ENCODE results near the gene EFHC1. TPM values are rescaled to one million over a fixed set of nuclear protein-coding genes. Genes with fewer than 3 reads are reported as not detected.
"Not testable (repeated sequence)": the region's sequence is repeated elsewhere in the genome, so short reads cannot be mapped to it uniquely, and the experiment has no call there.

Gene EFHC1
- polyA plus RNA-seq, 1 donor (not counting 4 experiments of a cell fraction or from before 2014, with no cell fraction given) = 20.5 TPM

DNA sequence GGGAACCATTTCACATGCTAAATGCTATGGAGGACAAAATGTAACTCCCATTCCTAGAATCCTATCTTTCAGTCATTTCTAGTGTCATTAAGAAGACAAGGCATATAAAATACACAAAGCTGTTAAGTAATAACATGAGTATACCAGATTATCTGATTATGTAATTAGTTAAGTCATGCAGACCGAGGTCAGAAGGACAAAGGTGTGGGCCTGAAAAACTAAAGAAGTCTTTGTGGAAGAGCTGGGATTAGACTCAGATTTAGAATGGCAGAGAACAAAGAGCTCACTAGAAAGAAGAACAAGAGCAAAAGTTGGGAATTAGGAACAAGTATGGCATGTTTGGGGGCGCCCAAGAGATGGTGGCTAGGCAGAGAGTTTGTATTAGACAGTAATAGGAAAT lies 37.0 kb downstream of the EFHC1 start:
- H3K9me3 ChIP-seq (ENCODE audit: control insufficient read depth, low read depth, low read length) = no peaks in the 10 kb centered on the region
- TF ChIP-seq EZH2 (IDR thresholded peaks at IDR 0.05; ENCODE audit: low read length) = no peak
- TF ChIP-seq, protein P1, sequence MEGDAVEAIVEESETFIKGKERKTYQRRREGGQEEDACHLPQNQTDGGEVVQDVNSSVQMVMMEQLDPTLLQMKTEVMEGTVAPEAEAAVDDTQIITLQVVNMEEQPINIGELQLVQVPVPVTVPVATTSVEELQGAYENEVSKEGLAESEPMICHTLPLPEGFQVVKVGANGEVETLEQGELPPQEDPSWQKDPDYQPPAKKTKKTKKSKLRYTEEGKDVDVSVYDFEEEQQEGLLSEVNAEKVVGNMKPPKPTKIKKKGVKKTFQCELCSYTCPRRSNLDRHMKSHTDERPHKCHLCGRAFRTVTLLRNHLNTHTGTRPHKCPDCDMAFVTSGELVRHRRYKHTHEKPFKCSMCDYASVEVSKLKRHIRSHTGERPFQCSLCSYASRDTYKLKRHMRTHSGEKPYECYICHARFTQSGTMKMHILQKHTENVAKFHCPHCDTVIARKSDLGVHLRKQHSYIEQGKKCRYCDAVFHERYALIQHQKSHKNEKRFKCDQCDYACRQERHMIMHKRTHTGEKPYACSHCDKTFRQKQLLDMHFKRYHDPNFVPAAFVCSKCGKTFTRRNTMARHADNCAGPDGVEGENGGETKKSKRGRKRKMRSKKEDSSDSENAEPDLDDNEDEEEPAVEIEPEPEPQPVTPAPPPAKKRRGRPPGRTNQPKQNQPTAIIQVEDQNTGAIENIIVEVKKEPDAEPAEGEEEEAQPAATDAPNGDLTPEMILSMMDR (optimal IDR thresholded peaks at IDR 0.05 in 1 of 3, IDR thresholded peaks at IDR 0.05 in 1 of 3, conservative IDR thresholded peaks at IDR 0.05 in 1 of 3; ENCODE audit: extremely low read depth in 1 of 3, insufficient read depth in 2 of 3, low read length in 3 of 3) = no peak
- no peaks in the 10 kb centered on the region for H3K79me2 ChIP-seq (ENCODE audit: control insufficient read depth, insufficient read depth, low read length)
- no peak overlapping the region for H3K27ac ChIP-seq (ENCODE audit: control insufficient read depth, insufficient read depth, low read length)
- FAIRE-seq (no peak), DNase-seq (ENCODE audit: low read depth, low spot score) (no peak)
- no peaks in the 10 kb centered on the region for H3K27me3 ChIP-seq (ENCODE audit: control insufficient read depth, extremely low read depth, insufficient read depth, low read length)
- H3K9me1 ChIP-seq (ENCODE audit: control insufficient read depth, extremely low read depth, insufficient read depth, low read length) = no peaks in the 10 kb centered on the region
- H3K36me3 ChIP-seq (ENCODE audit: control insufficient read depth in 2 of 2, extremely low read depth in 1 of 2, insufficient read depth in 2 of 2, low read length in 2 of 2) = no peaks in the 10 kb centered on the region
- no peak overlapping the region for H3K9ac ChIP-seq (ENCODE audit: control insufficient read depth, extremely low read depth, insufficient read depth, low read length)
- no peak overlapping the region for H3K4me2 ChIP-seq (ENCODE audit: control insufficient read depth, extremely low read depth, insufficient read depth, low read depth, low read length)
- dilution Hi-C loops (cut with MboI; ENCODE audit: extremely low pct_ligation_motif_present, low sequenced_read_pairs) = no loop called here
- no peaks in the 10 kb centered on the region for H4K20me1 ChIP-seq (ENCODE audit: control insufficient read depth, extremely low read depth, insufficient read depth, low read length)
- no peak overlapping the region for H2AFZ ChIP-seq (ENCODE audit: control insufficient read depth, low read length)
- peaks cover 13% of the 10 kb centered on the region for H3K4me1 ChIP-seq (ENCODE audit: control insufficient read depth, extremely low read depth, insufficient read depth, low read length)
- no peak overlapping the region for H3K4me3 ChIP-seq (ENCODE audit: control insufficient read depth in 2 of 3, extremely low read depth in 1 of 3, insufficient read depth in 2 of 3, low read depth in 1 of 3, low read length in 3 of 3)

DNA sequence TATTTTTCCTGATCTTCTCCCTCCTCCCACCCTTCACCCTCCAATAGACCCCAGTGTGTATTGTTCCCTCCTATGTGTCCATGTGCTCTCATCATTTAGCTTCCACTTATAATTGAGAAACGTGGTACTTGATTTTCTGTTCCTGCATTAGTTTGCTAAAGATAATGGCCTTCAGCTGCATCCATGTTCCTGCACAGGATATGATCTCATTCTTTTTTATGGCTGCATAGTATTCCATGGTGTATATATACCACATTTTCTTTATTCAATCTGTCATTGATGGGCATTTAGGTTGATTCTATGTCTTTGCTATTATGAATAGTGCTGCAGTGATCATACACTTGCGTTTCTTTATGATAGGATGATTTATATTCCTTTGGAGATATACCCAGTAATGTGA lies 41.1 kb downstream of the EFHC1 start:
- H3K4me2 ChIP-seq (ENCODE audit: control insufficient read depth, extremely low read depth, insufficient read depth, low read depth, low read length); H3K79me2 ChIP-seq (ENCODE audit: control insufficient read depth, insufficient read depth, low read length); H3K27ac ChIP-seq (ENCODE audit: control insufficient read depth, insufficient read depth, low read length); dilution Hi-C loops (cut with MboI; ENCODE audit: extremely low pct_ligation_motif_present, low sequenced_read_pairs); DNase-seq (ENCODE audit: low read depth, low spot score); H3K4me3 ChIP-seq (ENCODE audit: control insufficient read depth in 2 of 3, extremely low read depth in 1 of 3, insufficient read depth in 2 of 3, low read depth in 1 of 3, low read length in 3 of 3); FAIRE-seq; H3K9me3 ChIP-seq (ENCODE audit: control insufficient read depth, low read depth, low read length); H3K27me3 ChIP-seq (ENCODE audit: control insufficient read depth, extremely low read depth, insufficient read depth, low read length); H3K9me1 ChIP-seq (ENCODE audit: control insufficient read depth, extremely low read depth, insufficient read depth, low read length); H3K9ac ChIP-seq (ENCODE audit: control insufficient read depth, extremely low read depth, insufficient read depth, low read length); H4K20me1 ChIP-seq (ENCODE audit: control insufficient read depth, extremely low read depth, insufficient read depth, low read length); H3K36me3 ChIP-seq (ENCODE audit: control insufficient read depth in 2 of 2, extremely low read depth in 1 of 2, insufficient read depth in 2 of 2, low read length in 2 of 2); H2AFZ ChIP-seq (ENCODE audit: control insufficient read depth, low read length); H3K4me1 ChIP-seq (ENCODE audit: control insufficient read depth, extremely low read depth, insufficient read depth, low read length): not testable (repeated sequence)

DNA sequence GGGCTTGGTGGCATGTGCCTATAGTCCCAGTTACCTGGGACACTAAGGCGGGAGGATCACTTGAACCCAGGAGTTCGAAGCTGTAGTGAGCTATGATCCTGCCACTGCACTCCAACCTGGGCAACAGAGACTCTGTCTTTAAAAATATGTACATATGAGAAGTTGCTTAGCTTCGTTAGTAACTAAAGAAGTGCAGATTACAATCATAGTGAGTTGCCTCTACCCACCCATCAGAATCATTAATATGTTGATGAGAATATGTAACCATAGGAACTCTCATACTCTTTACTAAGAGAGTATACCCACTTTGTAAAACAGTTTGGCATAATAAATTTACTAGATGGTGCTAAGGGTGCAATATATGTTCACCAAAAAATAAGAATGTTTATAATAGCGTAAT lies 54.0 kb downstream of the EFHC1 start:
- Histone ChIP-seq H3K4me2 (ENCODE audit: control insufficient read depth, extremely low read depth, insufficient read depth, low read depth, low read length) (no peak overlapping the region), H3K4me3 (ENCODE audit: control insufficient read depth in 2 of 3, extremely low read depth in 1 of 3, insufficient read depth in 2 of 3, low read depth in 1 of 3, low read length in 3 of 3) (no peak overlapping the region), H3K9me3 (ENCODE audit: control insufficient read depth, low read depth, low read length) (no peaks in the 10 kb centered on the region), H3K4me1 (ENCODE audit: control insufficient read depth, extremely low read depth, insufficient read depth, low read length) (no peaks in the 10 kb centered on the region), H3K36me3 (ENCODE audit: control insufficient read depth in 2 of 2, extremely low read depth in 1 of 2, insufficient read depth in 2 of 2, low read length in 2 of 2) (no peaks in the 10 kb centered on the region), H3K79me2 (ENCODE audit: control insufficient read depth, insufficient read depth, low read length) (no peaks in the 10 kb centered on the region), H3K9ac (ENCODE audit: control insufficient read depth, extremely low read depth, insufficient read depth, low read length) (no peak overlapping the region), H2AFZ (ENCODE audit: control insufficient read depth, low read length) (no peak overlapping the region), H4K20me1 (ENCODE audit: control insufficient read depth, extremely low read depth, insufficient read depth, low read length) (no peaks in the 10 kb centered on the region), H3K27me3 (ENCODE audit: control insufficient read depth, extremely low read depth, insufficient read depth, low read length) (no peaks in the 10 kb centered on the region), H3K27ac (ENCODE audit: control insufficient read depth, insufficient read depth, low read length) (no peak overlapping the region), H3K9me1 (ENCODE audit: control insufficient read depth, extremely low read depth, insufficient read depth, low read length) (no peaks in the 10 kb centered on the region)
- FAIRE-seq (no peak), DNase-seq (ENCODE audit: low read depth, low spot score) (no peak)
- no peak for TF ChIP-seq EZH2 (IDR thresholded peaks at IDR 0.05; ENCODE audit: low read length)
- TF ChIP-seq, protein P1 (optimal IDR thresholded peaks at IDR 0.05 in 1 of 3, IDR thresholded peaks at IDR 0.05 in 1 of 3, conservative IDR thresholded peaks at IDR 0.05 in 1 of 3; ENCODE audit: extremely low read depth in 1 of 3, insufficient read depth in 2 of 3, low read length in 3 of 3) = no peak
- dilution Hi-C loops (cut with MboI; ENCODE audit: extremely low pct_ligation_motif_present, low sequenced_read_pairs) = no loop called here

Measured in keratinocyte (primary cell).